Hypothalamus (tissue), 51 donors: ENCODE data around the gene TUBA1C.
A peak's percentile ranks its signal among the peaks of the same experiment; 100 is the strongest.
"Not testable (repeated sequence)": the region's sequence is repeated elsewhere in the genome, so short reads cannot be mapped to it uniquely, and the experiment has no call there.

Experiments
- DNase-seq, 51 donors: peaks; one replicate each; lab custom pipeline; 2025; lab: John Stamatoyannopoulos, UW

Gene TUBA1C

DNA sequence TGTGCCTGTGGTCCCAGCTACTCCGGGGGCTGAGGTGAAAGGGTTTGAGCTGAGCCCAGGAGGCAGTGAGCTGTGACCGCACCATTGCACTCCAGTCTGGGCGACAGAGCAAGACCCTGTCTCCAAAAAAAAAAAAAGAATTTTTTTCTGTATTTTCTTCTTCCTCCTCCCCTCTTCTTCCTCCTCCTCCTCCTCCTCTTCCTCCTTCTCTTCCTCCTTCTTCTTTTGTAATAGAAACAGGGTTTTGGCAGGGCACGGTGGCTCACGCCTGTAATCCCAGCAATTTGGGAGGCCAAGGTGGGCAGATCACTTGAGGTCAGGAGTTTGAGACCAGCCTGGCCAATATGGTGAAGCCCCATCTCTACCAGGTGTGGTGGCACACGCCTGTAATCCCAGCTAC is 15.7 kb downstream of the TUBA1C start:
- not testable (repeated sequence) for DNase-seq

DNA sequence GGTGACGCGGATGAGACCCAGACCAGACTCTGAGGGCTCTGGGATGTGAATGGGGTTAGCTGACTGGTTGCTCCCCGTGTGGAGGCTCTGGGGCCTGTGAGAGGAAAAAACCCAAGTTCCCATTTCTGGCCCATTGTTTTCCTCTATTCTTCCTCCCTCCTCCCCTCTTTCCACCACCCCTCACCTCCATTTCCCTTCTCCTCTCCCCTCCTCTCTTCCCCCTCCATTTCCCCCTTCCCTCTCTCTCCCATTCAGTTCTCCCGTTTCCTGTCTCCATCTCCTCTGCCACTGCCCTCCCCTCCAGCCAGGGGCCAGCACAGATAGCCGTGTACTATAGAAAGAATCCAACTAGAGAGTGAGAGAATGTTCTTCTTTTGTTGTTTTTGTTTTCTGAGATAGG is 17.4 kb downstream of the TUBA1C start:
- no peak for DNase-seq

DNA sequence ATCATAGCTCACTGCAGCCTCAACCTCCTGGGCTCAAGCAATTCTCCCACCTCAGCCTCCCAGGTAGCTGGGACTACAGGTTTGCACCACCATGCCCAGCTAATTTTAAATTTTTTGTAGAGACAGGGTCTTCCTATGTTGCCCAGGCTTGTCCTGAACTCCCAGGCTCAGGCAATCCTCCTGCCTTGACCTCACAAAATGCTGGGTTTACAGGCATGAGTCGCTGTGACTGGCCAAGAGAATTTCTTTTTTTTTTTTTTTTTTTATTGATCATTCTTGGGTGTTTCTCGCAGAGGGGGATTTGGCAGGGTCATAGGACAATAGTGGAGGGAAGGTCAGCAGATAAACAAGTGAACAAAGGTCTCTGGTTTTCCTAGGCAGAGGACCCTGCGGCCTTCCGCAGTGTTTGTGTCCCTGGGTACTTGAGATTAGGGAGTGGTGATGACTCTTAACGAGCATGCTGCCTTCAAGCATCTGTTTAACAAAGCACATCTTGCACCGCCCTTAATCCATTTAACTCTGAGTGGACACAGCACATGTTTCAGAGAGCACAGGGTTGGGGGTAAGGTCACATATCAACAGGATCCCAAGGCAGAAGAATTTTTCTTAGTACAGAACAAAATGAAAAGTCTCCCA is 18.0 kb downstream of the TUBA1C start:
- DNase-seq: not testable (repeated sequence)

DNA sequence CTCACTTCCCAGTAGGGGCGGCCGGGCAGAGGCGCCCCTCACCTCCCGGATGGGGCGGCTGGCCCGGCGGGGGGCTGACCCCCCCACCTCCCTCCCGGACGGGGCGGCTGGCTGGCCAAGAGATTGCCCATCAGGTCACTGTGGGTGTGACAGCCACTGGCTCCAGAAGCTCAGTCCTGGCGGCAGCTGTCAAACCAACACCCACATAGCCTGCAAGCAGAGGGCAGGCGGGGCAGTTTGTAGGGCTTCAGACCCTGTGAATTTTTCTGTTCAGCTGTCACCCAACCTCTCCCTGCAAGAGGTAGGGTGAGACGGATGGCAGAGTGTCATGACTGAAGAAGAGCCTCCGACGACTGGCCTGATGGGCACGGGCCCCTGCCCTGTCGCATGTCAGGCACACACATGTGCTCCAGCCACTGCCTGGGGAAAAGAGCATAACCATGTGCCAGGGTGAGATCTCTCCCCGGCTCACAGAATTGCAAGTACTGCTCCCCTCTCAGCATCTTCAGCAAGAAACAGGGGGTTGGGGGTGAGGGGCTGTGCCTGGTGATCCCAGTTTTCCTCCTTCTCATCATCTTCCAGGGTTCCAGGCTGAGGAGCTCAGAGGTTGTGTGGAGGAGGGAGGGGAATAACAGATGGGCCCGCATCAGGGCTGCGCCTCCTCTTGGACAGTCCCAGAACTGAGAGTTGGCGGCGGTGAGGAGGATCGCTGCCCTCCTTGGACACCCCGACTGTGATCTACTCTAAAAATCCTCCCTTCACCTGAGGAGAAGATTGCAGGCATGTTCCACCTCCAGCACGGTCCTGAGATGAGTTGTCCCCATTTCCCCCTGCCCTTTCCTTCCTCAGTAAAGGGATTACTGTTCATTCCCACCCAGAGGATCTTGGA is 18.9 kb downstream of the TUBA1C start:
- no peak for DNase-seq

DNA sequence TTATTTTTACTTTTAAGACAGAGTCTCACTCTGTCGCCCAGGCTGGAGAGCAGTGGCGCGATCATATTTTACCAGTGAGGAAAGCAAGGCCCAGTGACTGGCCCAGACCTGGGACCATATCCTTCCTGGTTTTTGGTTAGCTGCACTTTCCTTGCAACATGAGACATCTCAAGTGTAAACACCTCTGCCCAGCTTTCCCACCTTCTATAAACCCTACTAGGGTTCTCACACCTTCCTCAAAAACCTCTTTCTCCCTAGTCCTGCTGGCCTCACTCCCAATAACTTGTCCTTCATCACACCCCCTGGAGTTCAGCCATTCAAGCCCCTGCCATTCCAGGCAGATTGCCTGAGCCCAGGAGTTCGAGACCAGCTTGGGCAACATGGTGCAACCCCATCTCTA is 19.8 kb downstream of the TUBA1C start:
- no peak for DNase-seq

DNA sequence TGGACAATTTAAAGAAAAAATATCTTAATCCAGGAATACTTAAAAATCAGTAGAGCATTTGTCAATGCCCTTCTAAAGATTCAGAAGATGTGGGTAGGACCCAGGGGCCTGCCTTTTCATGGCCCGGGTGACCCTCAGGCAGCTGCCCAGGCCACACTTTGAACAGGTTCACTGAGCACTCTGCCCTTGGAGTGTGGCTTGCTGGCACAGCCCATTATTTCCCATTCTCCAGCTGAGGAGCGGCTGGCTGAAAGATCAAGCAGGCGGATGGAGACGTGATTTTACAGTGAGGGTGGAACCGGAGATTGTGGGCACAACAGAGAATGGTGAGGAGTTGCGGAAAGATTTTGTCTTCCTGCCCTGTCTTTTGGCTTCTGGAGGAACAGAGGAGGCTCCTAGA is 23.0 kb downstream of the TUBA1C start:
- DNase-seq: no peak

DNA sequence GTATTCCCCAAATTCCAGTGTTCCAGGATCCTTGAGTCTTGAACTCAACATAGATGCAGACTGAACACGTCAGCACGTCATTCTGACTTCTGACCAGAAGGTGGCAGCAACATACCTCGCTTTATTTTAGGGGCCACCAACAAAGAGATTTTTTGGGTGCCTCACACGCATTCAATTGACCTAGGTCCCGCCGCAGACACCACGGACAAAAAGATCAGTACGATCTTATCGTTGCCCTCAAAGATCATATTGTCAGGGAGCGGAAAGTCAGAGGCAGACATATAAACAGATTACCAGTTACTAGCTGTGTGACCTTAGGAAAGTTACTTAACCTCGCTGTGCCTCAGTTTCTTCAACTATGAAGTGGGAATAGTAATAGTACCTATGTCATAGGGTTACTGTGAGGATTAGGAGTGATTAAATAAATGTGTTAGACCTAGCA is 23.6 kb downstream of the TUBA1C start:
- DNase-seq: peak in 25 of 51 donors; percentile 5 to 57 (median 22)

DNA sequence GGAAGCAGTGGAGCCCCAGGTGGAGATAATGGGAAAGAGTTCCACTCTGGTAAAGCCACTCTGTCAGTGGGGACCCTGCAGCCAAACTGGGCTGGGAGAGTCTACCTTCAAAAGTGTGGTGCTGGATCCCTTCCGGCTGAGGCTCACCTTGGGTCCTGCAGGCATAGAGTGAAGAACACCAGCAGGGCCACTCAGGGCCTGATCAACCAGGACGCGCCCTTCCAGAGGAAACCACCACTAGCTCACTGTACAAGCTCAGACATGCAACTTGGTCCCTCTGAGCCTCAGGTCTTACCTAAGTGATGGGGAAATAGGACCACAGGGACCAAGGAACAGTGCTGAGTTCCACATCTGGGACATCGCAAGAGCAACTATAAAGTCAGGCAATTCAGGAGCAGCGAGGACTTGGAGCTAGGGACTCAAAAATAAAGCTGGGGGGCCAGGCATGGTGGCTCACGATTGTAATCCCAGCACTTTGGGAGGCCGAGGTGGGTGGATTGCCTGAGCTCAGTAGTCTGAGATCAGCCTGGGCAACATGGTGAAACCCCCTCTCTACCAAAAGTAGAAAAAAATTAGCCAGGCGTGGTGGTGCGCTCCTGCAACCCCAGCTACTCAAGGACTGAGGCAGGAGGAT is 24.2 kb downstream of the TUBA1C start:
- no peak for DNase-seq

DNA sequence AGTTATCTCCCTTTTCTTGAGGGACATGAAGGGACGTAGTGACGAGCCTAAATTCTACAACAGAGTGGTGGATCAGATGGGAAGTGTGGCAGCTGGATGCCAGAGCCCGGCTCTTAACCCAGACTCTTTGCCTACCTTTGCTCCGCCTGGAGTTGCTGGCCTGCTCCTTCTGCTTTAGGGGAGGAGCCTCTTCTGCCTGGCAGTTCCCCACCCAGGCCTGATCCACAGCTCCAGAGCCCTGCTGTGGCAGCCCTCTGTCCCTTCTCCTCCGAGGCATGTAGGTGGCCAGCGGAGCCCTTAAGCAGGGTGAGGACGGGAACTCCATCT is 27.8 kb downstream of the TUBA1C start:
- DNase-seq: no peak

DNA sequence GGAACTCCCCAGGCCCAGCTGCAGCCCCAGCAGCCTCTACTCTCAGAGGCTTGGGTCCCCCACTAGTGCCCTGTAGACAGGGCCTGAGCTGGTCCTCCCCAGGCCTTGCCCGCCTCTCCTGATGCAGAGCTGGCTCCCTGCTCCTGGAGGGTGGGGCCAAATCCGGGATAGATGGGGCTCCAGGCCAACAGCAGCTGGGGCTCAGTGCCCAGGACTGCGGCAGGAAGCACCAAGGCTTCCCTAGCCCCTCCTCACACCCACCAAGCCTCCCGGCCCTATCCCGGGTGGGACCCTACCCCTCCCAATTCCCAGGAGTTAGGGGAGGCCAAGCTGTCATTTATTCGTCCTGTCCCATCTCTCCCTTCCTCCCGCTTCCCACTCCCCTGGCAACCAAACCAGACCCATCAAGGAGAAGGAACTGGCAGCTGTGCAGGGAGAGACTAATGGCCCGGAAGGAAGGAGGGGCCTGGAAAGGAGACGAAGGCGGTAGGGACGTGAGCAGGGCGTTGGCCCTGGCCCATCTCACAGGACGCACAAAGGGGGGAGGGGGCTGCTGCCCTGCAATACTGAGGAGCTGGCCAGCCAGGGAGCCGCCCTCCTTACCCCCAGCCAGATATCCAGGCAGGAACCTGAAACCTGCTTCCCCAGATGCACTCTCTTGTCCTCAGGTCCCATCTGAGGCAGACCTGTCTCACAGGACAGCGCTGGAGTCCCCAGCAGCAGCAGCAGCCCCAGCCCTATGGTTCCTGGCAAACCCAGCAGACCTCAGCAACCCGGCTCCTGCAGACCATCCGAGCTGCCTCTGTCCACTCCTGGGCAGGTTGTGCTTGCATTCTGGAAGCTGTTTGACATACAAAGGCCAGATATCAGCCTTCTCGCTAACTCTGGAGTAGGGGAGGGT is 28.4 kb downstream of the TUBA1C start:
- DNase-seq: peak in 13 of 51 donors; percentile 5 to 37 (median 12)

DNA sequence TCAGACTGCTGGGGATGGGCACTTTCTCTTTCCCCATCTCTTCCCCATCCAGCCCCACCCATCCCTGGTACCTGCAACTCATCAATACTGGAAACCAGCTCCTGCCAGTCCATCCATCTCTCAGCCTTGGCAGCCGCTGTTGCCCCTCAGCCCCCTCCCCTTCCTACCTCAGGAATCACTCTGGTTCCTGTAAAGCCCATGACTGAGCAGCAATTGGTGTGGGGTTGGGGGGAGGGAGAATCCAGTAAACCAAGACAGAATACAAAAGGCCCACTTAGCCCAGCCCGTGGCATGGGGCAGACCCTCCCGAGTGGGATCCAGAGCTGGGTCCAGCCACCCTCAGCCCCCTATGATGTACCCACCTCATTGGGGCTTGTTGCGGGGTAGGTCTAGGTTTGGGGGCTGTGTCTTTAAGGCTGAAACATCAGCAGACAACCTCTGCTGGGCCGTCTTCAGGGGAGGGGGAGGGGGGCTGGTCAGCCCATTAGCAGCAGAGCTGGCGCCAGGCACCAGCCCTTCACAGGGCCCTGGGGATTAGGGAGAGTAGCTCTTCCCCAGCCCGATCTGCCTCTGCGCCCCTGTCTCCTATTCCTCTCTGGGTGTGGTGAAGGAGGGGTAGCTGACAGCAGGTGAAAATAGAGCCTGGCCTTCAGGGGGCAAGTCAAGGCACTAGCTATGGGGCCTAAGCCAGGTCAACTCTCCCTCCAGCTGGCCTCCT is 29.4 kb downstream of the TUBA1C start:
- no peak for DNase-seq

DNA sequence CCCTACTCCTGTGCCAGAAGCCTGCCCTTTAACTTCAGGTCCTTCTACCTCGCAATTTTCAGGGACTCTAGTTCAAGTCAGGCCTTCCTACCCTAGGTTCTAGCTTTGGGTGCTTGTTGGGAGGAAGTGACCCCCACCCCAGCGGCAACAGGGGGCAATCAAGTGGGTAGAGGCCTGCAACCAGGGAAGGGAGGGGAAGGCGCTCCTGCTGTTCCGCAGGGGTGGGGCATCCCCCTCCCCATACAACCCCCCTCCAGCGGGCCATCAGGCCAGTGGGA is 29.9 kb downstream of the TUBA1C start:
- DNase-seq: no peak

DNA sequence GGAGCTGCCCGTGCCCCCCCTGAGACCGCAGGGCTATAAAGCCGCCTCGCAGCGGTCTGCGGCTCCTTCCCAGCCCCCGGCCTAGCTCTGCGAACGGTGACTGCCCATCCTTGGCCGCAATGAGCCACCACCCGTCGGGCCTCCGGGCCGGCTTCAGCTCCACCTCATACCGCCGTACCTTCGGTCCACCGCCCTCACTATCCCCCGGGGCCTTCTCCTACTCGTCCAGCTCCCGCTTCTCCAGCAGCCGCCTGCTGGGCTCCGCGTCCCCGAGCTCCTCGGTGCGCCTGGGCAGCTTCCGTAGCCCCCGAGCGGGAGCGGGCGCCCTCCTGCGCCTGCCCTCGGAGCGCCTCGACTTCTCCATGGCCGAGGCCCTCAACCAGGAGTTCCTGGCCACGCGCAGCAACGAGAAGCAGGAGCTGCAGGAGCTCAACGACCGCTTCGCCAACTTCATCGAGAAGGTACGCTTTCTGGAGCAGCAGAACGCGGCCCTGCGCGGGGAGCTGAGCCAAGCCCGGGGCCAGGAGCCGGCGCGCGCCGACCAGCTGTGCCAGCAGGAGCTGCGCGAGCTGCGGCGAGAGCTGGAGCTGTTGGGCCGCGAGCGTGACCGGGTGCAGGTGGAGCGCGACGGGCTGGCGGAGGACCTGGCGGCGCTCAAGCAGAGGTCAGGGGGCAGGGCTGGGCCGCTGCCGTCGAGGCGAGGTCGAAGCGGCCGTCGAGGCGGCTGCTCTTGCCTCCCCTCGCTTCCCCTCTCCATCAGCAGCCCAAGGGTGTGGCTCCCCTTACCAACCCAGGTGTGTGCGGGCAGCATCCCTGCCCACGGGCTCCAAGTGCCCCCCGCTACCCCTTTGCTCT is 30.4 kb downstream of the TUBA1C start, which contains the start of gene PRPH:
PRPH (plus strand) TSS at position 66 of the 855 bp plus-strand sequence; CDS start at position 120, 54 bp downstream.
- no peak for DNase-seq

DNA sequence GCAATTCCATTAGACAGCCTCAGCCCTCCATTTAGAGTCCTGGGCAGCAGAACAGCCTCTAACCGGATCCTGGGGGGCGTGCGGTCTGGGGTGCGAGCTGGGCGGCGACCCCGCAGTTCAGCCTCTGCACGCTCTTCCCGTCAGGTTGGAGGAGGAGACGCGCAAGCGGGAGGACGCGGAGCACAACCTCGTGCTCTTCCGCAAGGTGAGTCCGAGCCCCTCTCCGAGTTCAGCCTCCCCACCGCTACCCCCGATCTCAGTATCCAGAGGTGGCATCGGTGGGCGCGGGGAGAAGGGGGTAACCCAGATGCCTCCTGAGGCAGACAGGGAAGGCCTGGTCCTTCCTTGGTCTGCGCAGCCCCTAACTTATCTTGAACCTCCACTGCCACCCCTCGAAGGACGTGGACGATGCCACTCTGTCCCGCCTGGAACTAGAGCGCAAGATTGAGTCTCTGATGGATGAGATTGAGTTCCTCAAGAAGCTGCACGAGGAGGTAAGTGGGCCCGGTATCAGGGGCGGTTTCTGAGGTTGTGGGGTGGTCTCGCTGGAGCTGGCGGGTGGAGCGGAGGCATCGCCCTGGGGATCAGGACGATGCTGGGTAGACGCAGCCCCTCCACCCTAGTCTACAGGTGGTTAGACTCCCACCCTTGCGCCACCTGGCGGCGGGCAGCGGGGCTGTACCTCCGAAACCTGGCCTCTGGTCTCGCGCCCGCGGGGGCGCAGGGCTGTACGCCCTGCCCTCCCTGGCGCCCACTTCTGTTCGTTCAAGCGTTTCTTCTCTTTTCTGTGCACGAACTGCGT is 31.4 kb downstream of the TUBA1C start:
- peak in 2 of 51 donors; percentile 12 to 13 for DNase-seq

DNA sequence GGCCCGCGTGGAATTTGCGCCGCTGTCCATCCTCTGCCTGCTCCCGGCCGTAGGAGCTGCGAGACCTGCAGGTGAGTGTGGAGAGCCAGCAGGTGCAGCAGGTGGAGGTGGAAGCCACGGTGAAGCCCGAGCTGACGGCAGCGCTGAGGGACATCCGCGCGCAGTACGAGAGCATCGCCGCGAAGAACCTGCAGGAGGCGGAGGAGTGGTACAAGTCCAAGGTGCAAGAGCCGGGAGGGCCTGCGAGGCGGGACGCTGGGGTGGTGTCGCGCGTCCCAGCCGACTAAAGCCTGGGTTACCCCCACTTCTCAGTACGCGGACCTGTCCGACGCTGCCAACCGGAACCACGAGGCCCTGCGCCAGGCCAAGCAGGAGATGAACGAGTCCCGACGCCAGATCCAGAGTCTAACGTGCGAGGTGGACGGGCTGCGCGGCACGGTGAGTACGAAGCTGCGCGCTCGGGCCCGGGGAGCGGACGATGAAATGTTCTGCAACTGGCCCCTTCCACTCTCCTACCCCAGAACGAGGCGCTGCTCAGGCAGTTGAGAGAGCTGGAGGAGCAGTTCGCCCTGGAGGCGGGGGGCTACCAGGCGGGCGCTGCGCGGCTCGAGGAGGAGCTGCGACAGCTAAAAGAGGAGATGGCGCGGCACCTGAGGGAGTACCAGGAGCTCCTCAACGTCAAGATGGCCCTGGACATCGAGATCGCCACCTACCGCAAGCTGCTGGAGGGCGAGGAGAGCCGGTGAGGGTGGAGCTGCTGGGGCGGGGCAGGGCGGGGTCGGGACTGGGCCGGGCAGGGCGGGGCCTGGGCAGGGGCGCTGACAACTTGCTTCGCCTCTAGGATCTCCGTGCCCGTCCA is 32.2 kb downstream of the TUBA1C start:
- DNase-seq: no peak

DNA sequence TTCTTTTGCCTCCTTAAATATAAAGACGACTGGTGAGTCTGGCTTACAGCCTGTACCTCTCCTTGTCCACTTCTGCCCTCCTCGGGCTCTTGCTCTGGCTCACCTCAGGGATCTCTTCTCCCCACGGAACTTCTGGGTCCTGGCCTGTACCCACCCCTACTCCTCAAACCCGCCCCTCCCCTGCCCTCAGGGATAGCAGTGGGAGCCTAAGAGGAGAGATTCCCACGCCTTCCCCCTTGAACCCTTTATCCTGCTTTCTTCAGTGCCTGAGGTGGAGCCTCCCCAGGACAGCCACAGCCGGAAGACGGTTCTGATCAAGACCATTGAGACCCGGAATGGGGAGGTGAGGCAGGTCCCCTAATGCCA is 32.8 kb downstream of the TUBA1C start:
- no peak for DNase-seq

DNA sequence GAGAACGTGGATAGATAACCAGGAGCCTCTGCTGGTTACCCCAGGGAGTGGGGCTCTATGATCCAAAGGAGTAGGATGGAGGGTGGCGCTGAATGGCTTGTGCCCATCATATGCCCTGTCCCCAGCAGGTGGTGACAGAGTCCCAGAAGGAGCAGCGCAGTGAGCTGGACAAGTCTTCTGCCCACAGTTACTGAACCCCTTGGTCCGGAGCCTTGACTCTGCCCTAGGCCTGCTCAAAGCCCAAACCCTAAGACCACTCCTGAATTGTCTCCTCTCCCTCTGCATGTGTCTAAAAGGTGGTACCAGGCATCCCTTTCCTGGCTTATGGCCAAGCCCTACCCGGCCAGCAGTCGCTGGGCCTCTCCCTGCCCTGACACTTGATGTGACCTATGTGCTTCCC is 33.3 kb downstream of the TUBA1C start:
- DNase-seq: no peak
